Measurements from ENCODE around the gene TMA7.

GRCh38 chr3:48402281-48402732 lies 37.8 kb upstream of the TMA7 start:
- TF ChIP-seq U2AF2 (optimal IDR thresholded peaks at IDR 0.05; ENCODE audit: low read depth, low read length), result no peak
- no peak for TF ChIP-seq ZNF644 (tag; IDR thresholded peaks at IDR 0.05; ENCODE audit: low read depth)
- TF ChIP-seq NFXL1 (CRISPR knock-in tag; IDR thresholded peaks at IDR 0.05), result no peak
- TF ChIP-seq STAT5B (CRISPR knock-in tag; IDR thresholded peaks at IDR 0.05), result no peak
- no peak for TF ChIP-seq LEF1 (IDR thresholded peaks at IDR 0.05)
- TF ChIP-seq ZNF41 (CRISPR knock-in tag; conservative IDR thresholded peaks at IDR 0.05), result no peak
- no peak for TF ChIP-seq NFYB (IDR thresholded peaks at IDR 0.05; ENCODE audit: extremely low read depth, insufficient read length)
- no peak for TF ChIP-seq TAF1 (IDR thresholded peaks at IDR 0.05; ENCODE audit: control insufficient read depth, extremely low read depth, insufficient read depth, low read length, severe bottlenecking)
- no peak for TF ChIP-seq SMAD1 (IDR thresholded peaks at IDR 0.05; ENCODE audit: low read depth, low read length, partially characterized antibody)
- TF ChIP-seq CTCF (IDR thresholded peaks at IDR 0.05 in 2 of 3, conservative IDR thresholded peaks at IDR 0.05 in 1 of 3; ENCODE audit: insufficient read depth in 2 of 3, low read depth in 1 of 3, low read length in 3 of 3), result no peak
- TF ChIP-seq L3MBTL2 (IDR thresholded peaks at IDR 0.05), result no peak

All from K562 (cell line).